Tibial nerve (tissue), 3 donors: Measurements from ENCODE around the gene TSPAN3.

Source experiments
- CTCF ChIP-seq, 5 experiments: fragments of 200-600 bp in 3 of 5; fragments of 450-650 bp in 2 of 5; sonication (generic) in 3 of 5; IDR thresholded peaks; one replicate each; pipeline ENCODE4 v1.5.1; 2016 to 2019; ENCODE audit warnings: antibody characterized with exemption in 5 of 5, mild to moderate bottlenecking in 3 of 5, moderate library complexity in 2 of 5
- POLR2A ChIP-seq, 2 donors: fragments of 450-650 bp; IDR thresholded peaks; one replicate each; pipeline ENCODE4 v1.6.1; 2017; ENCODE audit warnings: antibody characterized with exemption in 2 of 2, mild to moderate bottlenecking in 2 of 2, moderate library complexity in 2 of 2

DNA sequence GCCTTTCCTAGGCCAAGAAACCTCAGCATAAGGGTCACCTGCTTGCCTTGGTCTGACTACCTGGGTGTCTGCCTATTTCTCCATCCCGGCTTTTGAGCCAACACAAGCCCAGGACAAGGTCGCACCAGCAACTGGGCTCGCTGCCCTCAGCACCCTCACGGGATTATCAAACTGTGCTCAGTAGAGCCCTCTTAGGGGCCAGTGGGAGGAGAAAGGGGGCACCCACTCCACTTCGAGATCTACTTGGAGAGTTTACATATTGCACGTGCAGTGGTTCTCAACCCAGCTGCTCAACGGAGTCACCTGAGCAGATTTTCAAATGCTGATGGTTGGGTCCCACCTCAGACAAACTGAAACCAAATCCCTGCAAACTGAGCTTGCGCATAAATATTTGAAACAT, 31.1 kb downstream of the TSPAN3 start:
- TF ChIP-seq CTCF (IDR thresholded peaks at IDR 0.05) (no peak), POLR2A (IDR thresholded peaks at IDR 0.05) (no peak)
